HepG2 (cell line): ENCODE results near the gene B3GNT2. TPM values are rescaled to one million over a fixed set of nuclear protein-coding genes. Genes with fewer than 3 reads are reported as not detected.

ENCODE experiments used
- ATF1 ChIP-seq: IDR thresholded peaks from 2 replicates; pipeline ENCODE4 v1.6.1; 2016; ENCODE audit warnings: mild to moderate bottlenecking, control low read depth
- MLLT10 ChIP-seq: sonication (generic); formaldehyde crosslinking; IDR thresholded peaks from 2 replicates; pipeline ENCODE4 v1.4.0; 2020; ENCODE audit warnings: missing genetic modification reagents
- PHF20 ChIP-seq: sonication (generic); formaldehyde crosslinking; IDR thresholded peaks from 2 replicates; pipeline ENCODE4 v1.5.0; 2020; ENCODE audit warnings: mild to moderate bottlenecking, missing genetic modification reagents
- PHF21A ChIP-seq: sonication (generic); formaldehyde crosslinking; IDR thresholded peaks from 2 replicates; pipeline ENCODE4 v1.5.0; 2020; ENCODE audit warnings: mild to moderate bottlenecking, missing genetic modification reagents
- SETDB1 ChIP-seq: sonication (generic); formaldehyde crosslinking; IDR thresholded peaks from 2 replicates; pipeline ENCODE4 v1.5.1; 2020; ENCODE audit warnings: missing genetic modification reagents, mild to moderate bottlenecking, borderline replicate concordance
- ZFAT ChIP-seq: sonication (generic); formaldehyde crosslinking; conservative IDR thresholded peaks from 2 replicates; pipeline ENCODE4 v1.8.1; 2023; ENCODE audit warnings: missing genetic modification reagents, inconsistent platforms
- ZNF274 ChIP-seq: sonication (generic); formaldehyde crosslinking; IDR thresholded peaks from 2 replicates; pipeline ENCODE4 v1.5.1; 2020; ENCODE audit warnings: mild to moderate bottlenecking, missing genetic modification reagents
- polyA plus RNA-seq, 8 experiments: library from polyadenylated mRNA; depleted of rRNA in 3 of 8; stranded (reverse) in 7 of 8; unstranded in 1 of 8; fragments of >200 nt; fragmentation: Illumina TruSeq in 4 of 8; extraction: Trizol in 4 of 8; gene quantifications; 2 replicates each; pipeline versions ENCODE4 v1.2.1 to v1.2.3, GENCODE V29; 2011 to 2016; ENCODE audit warnings: low read depth in 4 of 8, missing spikeins in 1 of 8, mixed read lengths in 1 of 8; ENCODE audit not compliant: insufficient read depth in 1 of 8
- total RNA-seq, 5 experiments: library from RNA; depleted of rRNA; stranded (reverse); fragments of >200 nt; fragmentation: Illumina TruSeq; extraction: Trizol; gene quantifications; 2 replicates each; pipeline ENCODE4 v1.2.3, GENCODE V29; 2016; ENCODE audit warnings: low read depth in 1 of 5
- TF ChIP-seq, protein P1 (sequence below): sonication (generic); formaldehyde crosslinking; IDR thresholded peaks from 2 replicates; pipeline ENCODE4 v1.5.0; 2020; ENCODE audit warnings: missing genetic modification reagents, mild to moderate bottlenecking, borderline replicate concordance
- TF ChIP-seq, protein P2 (sequence below), 2 experiments: sonication (generic) in 1 of 2; formaldehyde crosslinking in 1 of 2; IDR thresholded peaks; 2 replicates each; pipeline versions ENCODE4 v1.4.0 to v1.6.1; 2018 to 2020; ENCODE audit warnings: missing genetic modification reagents in 2 of 2, borderline replicate concordance in 1 of 2, low read depth in 1 of 2, mild to moderate bottlenecking in 1 of 2, missing biosample characterization in 1 of 2
- TF ChIP-seq, protein P3 (sequence below): sonication (generic); formaldehyde crosslinking; IDR thresholded peaks from 2 replicates; pipeline ENCODE4 v1.4.0; 2020; ENCODE audit warnings: mild to moderate bottlenecking, missing genetic modification reagents
- TF ChIP-seq, protein P4 (sequence below): sonication (generic); formaldehyde crosslinking; IDR thresholded peaks from 2 replicates; pipeline ENCODE4 v1.4.0; 2020; ENCODE audit warnings: missing genetic modification reagents

The B3GNT2 gene
- total and polyA plus RNA-seq, 2 of the 13 experiments (the other 11 are each of a cell fraction or from before 2014, with no cell fraction given): 26.3 to 28.5 TPM

DNA sequence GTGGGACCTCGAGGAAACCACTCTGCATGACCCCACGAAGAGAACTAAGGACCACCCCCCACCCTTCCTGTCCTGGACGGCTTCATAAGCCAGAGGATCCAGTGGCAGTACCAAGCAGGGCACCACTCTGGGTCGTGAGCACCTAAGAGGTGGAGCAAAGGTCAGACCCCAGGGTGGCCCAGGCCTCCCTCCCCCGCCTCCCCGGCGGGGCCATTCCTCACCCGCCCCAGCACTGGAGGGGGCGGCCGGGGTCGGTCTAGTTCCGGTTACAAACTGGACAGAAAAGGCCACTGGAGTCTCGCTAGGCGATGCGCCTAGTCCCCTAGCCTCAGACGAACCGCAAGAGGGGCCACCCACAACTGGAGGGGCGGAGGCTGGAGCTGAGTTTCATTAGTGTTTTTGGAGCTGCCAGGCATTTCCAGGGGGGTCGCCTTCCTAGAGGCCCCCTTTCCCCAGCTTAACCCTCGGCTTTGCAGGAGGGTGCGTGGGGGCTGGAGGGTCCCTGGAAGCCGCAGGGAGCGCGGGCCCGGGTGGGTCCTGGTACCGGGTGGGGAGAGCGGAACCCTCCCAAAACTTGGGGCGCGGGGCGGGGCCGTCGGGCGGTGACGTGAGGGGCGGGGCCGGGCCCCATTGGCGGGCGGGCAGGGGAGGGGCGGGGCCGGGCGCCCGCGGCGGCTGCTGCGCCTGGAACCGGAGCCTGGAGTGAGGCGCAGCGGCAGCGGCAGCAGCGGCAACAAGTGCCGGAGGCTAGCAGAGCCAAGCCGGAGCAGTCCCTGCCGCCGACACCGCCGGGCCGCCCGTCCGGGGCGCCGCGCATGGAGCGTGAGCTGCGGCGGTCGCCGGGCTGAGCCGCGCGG lies at the start of gene B3GNT2 (continued):
- TF ChIP-seq, protein P1, sequence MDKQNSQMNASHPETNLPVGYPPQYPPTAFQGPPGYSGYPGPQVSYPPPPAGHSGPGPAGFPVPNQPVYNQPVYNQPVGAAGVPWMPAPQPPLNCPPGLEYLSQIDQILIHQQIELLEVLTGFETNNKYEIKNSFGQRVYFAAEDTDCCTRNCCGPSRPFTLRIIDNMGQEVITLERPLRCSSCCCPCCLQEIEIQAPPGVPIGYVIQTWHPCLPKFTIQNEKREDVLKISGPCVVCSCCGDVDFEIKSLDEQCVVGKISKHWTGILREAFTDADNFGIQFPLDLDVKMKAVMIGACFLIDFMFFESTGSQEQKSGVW (CRISPR knock-in tag): no peak
- no peak for TF ChIP-seq ZFAT (CRISPR knock-in tag)
- no peak for TF ChIP-seq PHF20 (CRISPR knock-in tag)
- peak; percentile 34; the same call in 1 of the 2 replicates for TF ChIP-seq PHF21A
- TF ChIP-seq MLLT10: no peak
- TF ChIP-seq, protein P2, sequence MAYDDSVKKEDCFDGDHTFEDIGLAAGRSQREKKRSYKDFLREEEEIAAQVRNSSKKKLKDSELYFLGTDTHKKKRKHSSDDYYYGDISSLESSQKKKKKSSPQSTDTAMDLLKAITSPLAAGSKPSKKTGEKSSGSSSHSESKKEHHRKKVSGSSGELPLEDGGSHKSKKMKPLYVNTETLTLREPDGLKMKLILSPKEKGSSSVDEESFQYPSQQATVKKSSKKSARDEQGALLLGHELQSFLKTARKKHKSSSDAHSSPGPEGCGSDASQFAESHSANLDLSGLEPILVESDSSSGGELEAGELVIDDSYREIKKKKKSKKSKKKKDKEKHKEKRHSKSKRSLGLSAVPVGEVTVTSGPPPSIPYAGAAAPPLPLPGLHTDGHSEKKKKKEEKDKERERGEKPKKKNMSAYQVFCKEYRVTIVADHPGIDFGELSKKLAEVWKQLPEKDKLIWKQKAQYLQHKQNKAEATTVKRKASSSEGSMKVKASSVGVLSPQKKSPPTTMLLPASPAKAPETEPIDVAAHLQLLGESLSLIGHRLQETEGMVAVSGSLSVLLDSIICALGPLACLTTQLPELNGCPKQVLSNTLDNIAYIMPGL (CRISPR knock-in tag; IDR thresholded peaks at IDR 0.05; ENCODE audit: borderline replicate concordance in 1 of 2, low read depth in 1 of 2): peak in 1 of 2 experiments; percentile 10; a peak in 2 of 4 replicates
- TF ChIP-seq SETDB1: no peak
- TF ChIP-seq ATF1 (CRISPR knock-in tag): no peak
- TF ChIP-seq, protein P3, sequence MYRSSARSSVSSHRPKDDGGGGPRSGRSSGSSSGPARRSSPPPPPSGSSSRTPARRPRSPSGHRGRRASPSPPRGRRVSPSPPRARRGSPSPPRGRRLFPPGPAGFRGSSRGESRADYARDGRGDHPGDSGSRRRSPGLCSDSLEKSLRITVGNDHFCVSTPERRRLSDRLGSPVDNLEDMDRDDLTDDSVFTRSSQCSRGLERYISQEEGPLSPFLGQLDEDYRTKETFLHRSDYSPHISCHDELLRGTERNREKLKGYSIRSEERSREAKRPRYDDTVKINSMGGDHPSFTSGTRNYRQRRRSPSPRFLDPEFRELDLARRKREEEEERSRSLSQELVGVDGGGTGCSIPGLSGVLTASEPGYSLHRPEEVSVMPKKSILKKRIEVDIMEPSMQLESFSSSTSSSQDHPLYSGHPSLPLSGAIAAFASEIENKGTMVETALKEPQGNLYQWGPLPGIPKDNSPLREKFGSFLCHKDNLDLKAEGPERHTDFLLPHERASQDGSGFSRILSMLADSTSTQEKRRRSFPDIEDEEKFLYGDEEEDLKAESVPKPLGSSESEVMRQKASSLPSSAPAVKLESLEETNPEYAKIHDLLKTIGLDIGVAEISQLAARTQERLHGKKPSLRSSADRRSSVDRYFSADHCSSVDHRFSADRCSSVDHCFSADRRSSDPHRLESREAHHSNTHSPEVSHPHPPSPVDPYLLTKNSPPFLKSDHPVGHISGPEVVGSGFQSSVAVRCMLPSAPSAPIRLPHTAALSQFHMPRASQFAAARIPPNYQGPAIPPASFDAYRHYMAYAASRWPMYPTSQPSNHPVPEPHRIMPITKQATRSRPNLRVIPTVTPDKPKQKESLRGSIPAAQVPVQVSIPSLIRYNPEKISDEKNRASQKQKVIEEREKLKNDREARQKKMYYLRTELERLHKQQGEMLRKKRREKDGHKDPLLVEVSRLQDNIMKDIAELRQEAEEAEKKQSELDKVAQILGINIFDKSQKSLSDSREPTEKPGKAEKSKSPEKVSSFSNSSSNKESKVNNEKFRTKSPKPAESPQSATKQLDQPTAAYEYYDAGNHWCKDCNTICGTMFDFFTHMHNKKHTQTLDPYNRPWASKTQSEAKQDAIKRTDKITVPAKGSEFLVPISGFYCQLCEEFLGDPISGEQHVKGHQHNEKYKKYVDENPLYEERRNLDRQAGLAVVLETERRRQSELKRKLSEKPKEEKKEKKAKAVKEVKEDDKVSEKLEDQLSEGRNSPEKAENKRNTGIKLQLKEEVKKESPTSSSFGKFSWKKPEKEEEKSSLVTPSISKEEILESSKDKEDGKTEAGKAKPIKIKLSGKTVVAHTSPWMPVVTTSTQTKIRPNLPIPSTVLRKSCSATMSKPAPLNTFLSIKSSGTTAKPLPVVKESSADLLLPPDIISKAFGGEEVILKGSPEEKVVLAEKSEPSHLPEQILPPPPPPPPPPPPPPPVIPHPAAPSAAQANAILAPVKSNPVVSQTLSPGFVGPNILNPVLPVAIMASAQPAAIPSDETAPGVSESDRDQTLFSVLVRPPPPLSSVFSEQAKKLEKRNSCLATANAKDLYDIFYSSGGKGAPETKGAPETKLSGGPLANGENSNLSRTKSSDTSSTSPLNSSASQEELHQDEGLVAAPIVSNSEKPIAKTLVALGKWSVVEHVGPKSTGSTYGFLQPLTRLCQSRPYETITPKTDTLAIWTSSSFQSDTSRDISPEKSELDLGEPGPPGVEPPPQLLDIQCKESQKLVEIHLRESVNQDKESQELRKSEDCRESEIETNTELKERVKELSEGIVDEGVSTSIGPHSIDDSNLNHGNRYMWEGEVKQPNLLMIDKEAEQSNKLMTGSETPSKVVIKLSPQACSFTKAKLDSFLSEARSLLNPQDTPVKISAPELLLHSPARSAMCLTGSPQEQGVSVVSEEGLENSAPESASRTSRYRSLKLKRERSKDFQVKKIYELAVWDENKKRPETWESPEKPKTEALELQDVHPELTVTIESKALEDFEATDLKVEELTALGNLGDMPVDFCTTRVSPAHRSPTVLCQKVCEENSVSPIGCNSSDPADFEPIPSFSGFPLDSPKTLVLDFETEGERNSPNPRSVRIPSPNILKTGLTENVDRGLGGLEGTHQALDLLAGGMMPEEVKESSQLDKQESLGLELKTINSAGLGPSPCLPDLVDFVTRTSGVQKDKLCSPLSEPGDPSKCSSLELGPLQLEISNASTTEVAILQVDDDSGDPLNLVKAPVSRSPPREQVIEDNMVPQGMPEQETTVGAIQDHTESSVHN (CRISPR knock-in tag): no peak
- TF ChIP-seq, protein P4, sequence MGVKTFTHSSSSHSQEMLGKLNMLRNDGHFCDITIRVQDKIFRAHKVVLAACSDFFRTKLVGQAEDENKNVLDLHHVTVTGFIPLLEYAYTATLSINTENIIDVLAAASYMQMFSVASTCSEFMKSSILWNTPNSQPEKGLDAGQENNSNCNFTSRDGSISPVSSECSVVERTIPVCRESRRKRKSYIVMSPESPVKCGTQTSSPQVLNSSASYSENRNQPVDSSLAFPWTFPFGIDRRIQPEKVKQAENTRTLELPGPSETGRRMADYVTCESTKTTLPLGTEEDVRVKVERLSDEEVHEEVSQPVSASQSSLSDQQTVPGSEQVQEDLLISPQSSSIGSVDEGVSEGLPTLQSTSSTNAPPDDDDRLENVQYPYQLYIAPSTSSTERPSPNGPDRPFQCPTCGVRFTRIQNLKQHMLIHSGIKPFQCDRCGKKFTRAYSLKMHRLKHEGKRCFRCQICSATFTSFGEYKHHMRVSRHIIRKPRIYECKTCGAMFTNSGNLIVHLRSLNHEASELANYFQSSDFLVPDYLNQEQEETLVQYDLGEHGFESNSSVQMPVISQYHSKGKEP: 0 out of 2 replicates have a peak, but pooled peaks have one; percentile 29
- TF ChIP-seq ZNF274: no peak
